VCaP (cell line): ENCODE measurements around the gene ZNF705A.
"Not testable (repeated sequence)": the region's sequence is repeated elsewhere in the genome, so short reads cannot be mapped to it uniquely, and the experiment has no call there.

Source experiments
- H3K27ac ChIP-seq: fragments of 450-650 bp; 2 replicates; pipeline ENCODE4 v1.5.1; 2017
- TF ChIP-seq, protein P1 (sequence below): fragments of 450-650 bp; conservative IDR thresholded peaks from 2 replicates; pipeline ENCODE4 v1.5.1; 2017; ENCODE audit warnings: mild to moderate bottlenecking, moderate library complexity

ZNF705A gene

DNA sequence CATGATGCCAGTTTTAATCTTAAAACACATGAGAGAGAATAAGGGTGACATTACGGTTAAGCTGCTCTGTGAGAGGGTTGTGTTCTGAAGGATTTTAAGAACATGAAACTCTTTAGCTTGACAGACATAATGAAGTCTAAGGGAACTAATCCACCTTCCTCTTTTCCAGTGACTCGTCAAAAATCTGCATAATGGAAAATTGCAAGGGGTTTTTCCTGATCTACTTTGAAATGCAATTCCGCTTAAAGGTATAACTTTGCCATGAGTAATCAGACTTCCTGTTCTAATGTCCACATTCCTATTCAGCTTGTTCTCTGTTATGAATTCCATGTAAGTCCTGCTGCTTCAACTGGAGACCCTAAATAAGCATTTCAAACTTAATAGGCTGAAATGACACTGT lies at the start of gene ZNF705A:
TSS of gene ZNF705A (plus strand) at position 171 of the 400 bp plus-strand sequence. CDS start 15,611 bp downstream, outside the sequence.
- TF ChIP-seq, protein P1, sequence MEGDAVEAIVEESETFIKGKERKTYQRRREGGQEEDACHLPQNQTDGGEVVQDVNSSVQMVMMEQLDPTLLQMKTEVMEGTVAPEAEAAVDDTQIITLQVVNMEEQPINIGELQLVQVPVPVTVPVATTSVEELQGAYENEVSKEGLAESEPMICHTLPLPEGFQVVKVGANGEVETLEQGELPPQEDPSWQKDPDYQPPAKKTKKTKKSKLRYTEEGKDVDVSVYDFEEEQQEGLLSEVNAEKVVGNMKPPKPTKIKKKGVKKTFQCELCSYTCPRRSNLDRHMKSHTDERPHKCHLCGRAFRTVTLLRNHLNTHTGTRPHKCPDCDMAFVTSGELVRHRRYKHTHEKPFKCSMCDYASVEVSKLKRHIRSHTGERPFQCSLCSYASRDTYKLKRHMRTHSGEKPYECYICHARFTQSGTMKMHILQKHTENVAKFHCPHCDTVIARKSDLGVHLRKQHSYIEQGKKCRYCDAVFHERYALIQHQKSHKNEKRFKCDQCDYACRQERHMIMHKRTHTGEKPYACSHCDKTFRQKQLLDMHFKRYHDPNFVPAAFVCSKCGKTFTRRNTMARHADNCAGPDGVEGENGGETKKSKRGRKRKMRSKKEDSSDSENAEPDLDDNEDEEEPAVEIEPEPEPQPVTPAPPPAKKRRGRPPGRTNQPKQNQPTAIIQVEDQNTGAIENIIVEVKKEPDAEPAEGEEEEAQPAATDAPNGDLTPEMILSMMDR: no peak
- H3K27ac ChIP-seq: no peak within 1 kb of the TSS

DNA sequence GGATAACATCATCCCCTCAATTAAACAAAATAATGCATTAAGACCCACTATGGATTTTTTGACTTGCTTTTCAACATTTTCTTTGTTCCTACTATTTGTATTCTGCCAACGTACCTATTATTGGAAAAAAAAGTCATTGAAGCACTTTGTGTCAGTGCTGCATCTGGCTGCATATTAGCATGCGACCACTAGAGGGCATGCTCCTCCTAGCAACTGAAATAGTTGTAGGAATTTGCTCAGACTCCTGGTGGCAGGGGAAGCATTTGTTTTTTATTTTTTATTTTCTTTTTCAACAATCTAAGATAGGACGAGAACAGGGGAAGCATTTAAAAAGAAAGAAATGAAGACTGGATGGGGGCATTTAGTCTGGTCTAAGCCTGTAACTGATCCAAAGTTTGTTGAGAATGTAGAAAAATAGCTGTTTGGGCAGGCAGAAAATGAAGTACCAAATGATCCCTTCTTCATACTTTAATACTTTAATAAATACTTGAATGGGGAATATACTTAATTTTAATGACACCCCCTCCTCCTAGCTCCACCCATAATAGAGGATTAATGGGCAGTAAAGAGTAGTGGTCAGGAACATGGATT lies 47.9 kb upstream of the ZNF705A start:
- H3K27ac ChIP-seq: no peak overlapping the region; the same call in 1 of the 2 replicates
- TF ChIP-seq, protein P1: peak; percentile 99

DNA sequence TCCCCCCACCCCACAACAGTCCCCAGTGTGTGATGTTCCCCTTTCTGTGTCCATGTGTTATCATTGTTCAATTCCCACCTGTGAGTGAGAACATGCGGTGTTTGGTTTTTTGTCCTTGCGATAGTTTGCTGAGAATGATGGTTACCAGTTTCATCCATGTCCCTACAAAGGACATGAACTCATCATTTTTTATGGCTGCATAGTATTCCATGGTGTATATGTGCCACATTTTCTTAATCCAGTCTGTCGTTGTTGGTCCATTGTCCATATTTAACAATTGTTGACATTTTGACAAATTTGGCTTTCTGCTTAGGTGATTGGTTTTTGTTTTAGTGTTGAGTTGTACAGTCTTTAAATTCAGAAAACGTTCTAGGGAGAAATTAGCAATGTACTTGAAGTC lies 43.7 kb upstream of the ZNF705A start:
- H3K27ac ChIP-seq: not testable (repeated sequence)

DNA sequence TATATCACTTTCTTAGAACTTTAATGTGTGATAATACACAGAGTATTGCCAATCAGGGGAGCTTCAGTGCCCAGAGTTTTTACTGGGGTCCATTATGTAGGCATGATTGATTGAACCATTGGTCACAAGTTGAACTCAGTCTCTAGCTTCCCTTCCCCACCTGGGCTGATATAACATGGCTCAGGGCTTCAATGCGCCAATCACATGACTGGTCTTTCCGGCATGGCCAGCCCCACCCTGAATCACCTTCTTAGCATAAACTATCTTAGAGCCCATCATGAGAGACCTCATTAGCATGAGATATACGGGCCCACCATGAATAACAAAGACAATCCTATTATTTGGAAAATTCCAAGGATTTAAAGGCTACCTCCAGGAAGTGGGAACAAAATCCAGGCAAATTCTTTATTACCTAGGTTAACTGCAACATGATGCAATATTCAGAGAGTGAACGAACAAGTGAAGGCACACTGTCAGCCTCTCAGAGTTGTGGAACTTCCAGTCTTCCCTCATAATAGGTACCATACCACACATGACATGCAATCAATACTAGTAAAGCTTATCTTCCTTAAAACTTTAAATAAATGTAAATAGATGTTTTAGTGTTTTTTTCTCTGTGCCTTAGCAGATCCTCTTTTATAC lies 36.6 kb upstream of the ZNF705A start:
- TF ChIP-seq, protein P1: no peak

DNA sequence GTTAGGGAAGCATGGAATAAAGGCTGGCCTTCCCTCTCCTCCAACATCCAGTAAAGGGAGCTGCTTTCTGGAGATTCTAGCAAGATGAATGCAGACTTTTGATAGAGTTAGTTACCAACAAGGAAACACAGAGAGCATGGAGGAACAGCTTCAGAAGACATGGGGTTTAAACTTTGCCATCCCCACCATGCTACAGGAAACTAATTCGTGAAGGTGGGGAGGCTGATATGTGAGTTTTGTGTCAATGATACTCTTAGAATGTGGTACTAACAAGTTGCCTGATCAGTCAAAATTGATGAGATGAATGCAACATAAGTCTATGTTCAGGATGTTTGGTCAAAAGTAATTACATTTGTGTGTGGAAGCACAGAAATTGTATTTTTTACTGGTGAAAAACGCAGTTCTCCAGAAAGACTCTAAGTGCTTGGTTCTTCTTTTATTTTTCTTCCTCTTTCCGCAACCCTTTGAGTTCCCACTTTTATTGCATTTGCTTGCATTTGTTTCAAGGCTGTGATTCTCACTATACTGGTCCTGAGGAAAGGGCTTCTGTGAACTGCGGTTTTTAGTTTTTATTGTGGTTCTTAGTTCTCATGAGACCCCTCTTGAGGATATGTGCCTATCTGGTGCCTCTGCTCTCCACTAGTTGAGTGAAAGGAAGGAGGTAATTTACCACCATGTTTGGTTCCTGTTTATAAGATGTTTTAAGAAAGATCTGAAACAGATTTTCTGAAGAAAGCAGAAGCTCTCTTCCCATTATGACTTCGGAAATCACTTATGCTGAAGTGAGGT lies 33.5 kb upstream of the ZNF705A start, which contains the start of gene CLEC4A:
TSS of gene CLEC4A (plus strand) at position 494 of the 789 bp plus-strand sequence. CDS start at position 756, 262 bp downstream.
- TF ChIP-seq, protein P1: no peak
- no peak within 1 kb of the TSS for H3K27ac ChIP-seq

More for the DNA sequence above, 36.6 kb upstream of the ZNF705A start:
- no peak overlapping the region for H3K27ac ChIP-seq

DNA sequence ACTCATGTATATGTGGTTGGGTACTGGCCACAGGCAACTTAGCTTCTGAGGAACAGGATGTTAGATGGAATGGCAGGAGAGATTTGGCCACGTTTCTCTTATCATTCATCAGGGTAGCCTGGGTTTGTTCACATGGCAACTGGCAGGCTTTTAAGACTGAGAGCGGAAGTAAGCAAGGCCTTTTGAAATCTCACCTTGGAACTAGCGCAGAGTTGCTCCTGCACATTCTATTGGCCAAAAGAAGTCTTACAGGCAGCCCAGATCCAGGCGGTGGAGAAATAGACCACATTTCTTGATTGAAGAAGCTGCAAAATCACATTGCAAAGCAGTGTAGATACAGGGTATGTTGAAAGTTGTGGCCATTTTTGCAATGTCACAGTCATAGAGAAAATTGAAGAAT lies 29.7 kb upstream of the ZNF705A start:
- H3K27ac ChIP-seq: no peak overlapping the region
- TF ChIP-seq, protein P1: no peak

DNA sequence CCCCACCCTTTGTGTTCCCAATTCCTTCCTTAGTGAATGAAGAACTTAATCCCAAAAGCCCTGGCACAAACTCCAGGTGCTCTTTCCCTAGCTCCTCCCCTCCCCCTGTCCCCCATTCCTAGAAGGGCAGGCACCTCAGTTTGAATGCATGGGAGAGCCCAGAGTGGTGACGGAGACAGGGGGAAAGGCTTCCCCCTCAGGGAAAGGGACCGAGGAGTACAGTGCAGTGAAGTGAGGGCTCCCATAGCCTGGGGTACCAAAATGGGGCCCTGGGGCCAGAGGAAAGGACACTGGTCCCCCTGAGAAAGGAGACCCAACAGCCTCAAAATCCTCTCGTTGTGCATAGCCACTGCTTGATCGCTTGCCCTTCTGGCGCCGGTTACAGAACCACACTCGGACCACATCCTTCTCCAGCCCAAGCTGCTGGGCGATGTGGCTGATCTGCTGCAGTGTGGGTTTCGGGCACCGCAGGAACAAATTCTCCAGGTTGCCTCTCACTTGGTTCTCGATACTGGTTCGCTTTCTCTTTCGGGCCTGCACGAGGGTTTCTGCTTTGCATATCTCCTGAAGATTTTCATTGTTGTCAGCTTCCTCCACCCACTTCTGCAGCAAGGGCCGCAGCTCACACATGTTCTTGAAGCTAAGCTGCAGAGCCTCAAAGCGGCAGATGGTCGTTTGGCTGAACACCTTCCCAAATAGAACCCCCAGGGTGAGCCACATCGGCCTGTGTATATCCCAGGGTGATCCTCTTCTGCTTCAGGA lies 23.0 kb upstream of the ZNF705A start:
- H3K27ac ChIP-seq: not testable (repeated sequence)

DNA sequence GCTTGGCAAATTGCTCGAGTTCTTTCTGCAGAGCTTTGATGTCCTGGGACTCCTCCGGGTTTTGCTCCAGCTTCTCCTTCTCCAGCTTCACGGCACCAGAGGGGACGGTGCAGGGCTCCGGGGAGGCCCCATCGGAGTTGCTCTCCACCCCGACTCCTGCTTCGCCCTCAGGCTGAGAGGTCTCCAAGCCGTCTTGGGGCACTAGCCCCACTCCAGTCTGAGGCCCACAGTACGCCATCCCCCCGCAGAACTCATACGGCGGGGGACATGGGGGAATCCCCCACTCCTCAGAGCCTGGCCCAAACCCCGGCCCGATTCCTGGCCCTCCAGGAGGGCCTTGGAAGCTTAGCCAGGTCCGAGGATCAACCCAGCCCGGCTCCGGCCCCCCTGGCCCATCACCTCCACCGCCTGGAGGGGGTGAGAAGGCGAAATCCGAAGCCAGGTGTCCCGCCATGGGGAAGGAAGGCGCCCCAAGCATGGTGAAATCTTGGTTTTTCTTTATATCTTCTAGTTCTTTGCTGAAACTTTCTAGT lies 22.4 kb upstream of the ZNF705A start:
- H3K27ac ChIP-seq: not testable (repeated sequence)

DNA sequence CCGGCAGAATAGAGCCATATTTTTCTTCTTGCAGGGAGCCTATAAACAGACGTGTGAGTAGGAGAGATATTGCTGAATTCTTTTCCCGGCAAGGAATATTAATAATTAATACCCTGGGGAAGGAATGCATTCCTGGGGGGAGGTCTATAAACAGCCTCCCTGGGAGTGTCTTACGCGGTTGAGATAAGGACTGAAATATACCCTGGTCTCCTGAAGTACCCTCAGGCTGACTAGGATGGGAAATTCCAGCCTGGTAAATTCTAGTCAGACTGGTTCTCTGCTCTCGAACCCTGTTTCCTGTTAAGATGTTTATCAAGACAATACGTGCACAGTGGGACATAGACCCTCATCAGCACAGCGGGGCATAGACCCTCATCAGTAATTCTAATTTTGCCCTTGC lies 15.2 kb upstream of the ZNF705A start:
- H3K27ac ChIP-seq: not testable (repeated sequence)
